HG02571 (cell line): ENCODE measurements around the gene PARP15.
A peak's percentile ranks its signal among the peaks of the same experiment; 100 is the strongest.

Experiments
- ATAC-seq: cut with Tn5 transposase; IDR thresholded peaks from one replicate; pipeline ENCODE4 v1.9.1; 2021; ENCODE audit warnings: mild to moderate bottlenecking, moderate library complexity; ENCODE audit not compliant: unreplicated experiment

Gene PARP15

GRCh38 chr3:122568755-122569154 lies 8.7 kb upstream of the PARP15 start:
- no peak for ATAC-seq

- no peak for ATAC-seq
These were observed 4.5 kb upstream of the PARP15 start for GRCh38 chr3:122572940-122573412.

- peak; percentile 87 for ATAC-seq
These were observed 1.1 kb upstream of the PARP15 start for GRCh38 chr3:122576174-122576940.

GRCh38 chr3:122578069-122578740 lies 755 bp downstream of the PARP15 start:
- no peak for ATAC-seq

GRCh38 chr3:122580470-122580869 lies 3.0 kb downstream of the PARP15 start:
- ATAC-seq, result no peak

GRCh38 chr3:122581622-122582021 lies 4.2 kb downstream of the PARP15 start:
- no peak for ATAC-seq

GRCh38 chr3:122582390-122582789 lies 4.9 kb downstream of the PARP15 start:
- ATAC-seq, result no peak

- no peak for ATAC-seq
These were observed 8.6 kb downstream of the PARP15 start for GRCh38 chr3:122586098-122586497.

GRCh38 chr3:122586773-122587485 lies 9.5 kb downstream of the PARP15 start:
- ATAC-seq, result no peak

GRCh38 chr3:122587572-122587971 lies 10.1 kb downstream of the PARP15 start:
- ATAC-seq, result no peak

GRCh38 chr3:122589297-122589696 lies 11.8 kb downstream of the PARP15 start:
- no peak for ATAC-seq

- no peak for ATAC-seq
These were observed 13.2 kb downstream of the PARP15 start for GRCh38 chr3:122590610-122591009.

- ATAC-seq, result no peak
These were observed 16.6 kb downstream of the PARP15 start for GRCh38 chr3:122594025-122594424.

GRCh38 chr3:122598151-122598550 lies 20.7 kb downstream of the PARP15 start:
- no peak for ATAC-seq

GRCh38 chr3:122598556-122598955 lies 21.1 kb downstream of the PARP15 start:
- no peak for ATAC-seq

GRCh38 chr3:122602011-122602710 lies 24.7 kb downstream of the PARP15 start:
- no peak for ATAC-seq

GRCh38 chr3:122603056-122603455 lies 25.6 kb downstream of the PARP15 start:
- ATAC-seq, result no peak

- no peak for ATAC-seq
These were observed 28.9 kb downstream of the PARP15 start for GRCh38 chr3:122606330-122606729.

- no peak for ATAC-seq
These were observed 31.5 kb downstream of the PARP15 start for GRCh38 chr3:122608916-122609315.

GRCh38 chr3:122609798-122610559 lies 32.5 kb downstream of the PARP15 start:
- ATAC-seq, result peak; percentile 93
